Measurements from ENCODE around the gene PPP6R1. TPM values are rescaled to one million over a fixed set of nuclear protein-coding genes. Genes with fewer than 3 reads are reported as not detected.

PPP6R1 gene
- 10 to 100 TPM; 74.8 to 79.9 TPM for total RNA-seq
- 42.2 TPM for polyA plus RNA-seq (2013, experiment 1 of 2)
- polyA plus RNA-seq (2013, experiment 2 of 2), result 39.1 TPM
- long read RNA-seq, experiment 1, partial matches to known transcripts, result 26 of 35 reads
- long read RNA-seq, experiment 1, other reads (novel, unspliced or antisense), result 5 of 35 reads
- long read RNA-seq, experiment 2, transcript PPP6R1-201 (24 exons, 3,961 nt), result major isoform, 101 of 152 reads
- long read RNA-seq, experiment 2, partial matches to known transcripts, result 25 of 152 reads
- long read RNA-seq, experiment 2, other reads (novel, unspliced or antisense), result 24 of 152 reads
- long read RNA-seq, experiment 3, transcript PPP6R1-201 (24 exons, 3,961 nt), result major isoform, 5 of 32 reads
- long read RNA-seq, experiment 3, partial matches to known transcripts, result 22 of 32 reads
- long read RNA-seq, experiment 3, other reads (novel, unspliced or antisense), result 2 of 32 reads
- long read RNA-seq, experiment 4, partial matches to known transcripts, result 0 of 1 reads
- long read RNA-seq, experiment 4, other reads (novel, unspliced or antisense), result 0 of 1 reads

GRCh38 chr19:55258828-55259539 lies at the start of gene PPP6R1:
Gene PPP6R1, minus strand, starts transcription at chr19:55259017. Its CDS starts 11,914 bp downstream, at chr19:55247103.
- Histone ChIP-seq H3K9me3 (ENCODE audit: control insufficient read depth, low read length) (no peaks in the 10 kb centered on the region), H3K9ac (ENCODE audit: extremely low read depth, low read length, poor library complexity, severe bottlenecking) (peak within 1 kb of the TSS; percentile 84), H3K4me1 (ENCODE audit: control insufficient read depth, insufficient read depth, low read length) (peaks cover 11% of the 10 kb centered on the region), H3K36me3 (ENCODE audit: control insufficient read depth, insufficient read depth, low read length) (peaks cover 4% of the 10 kb centered on the region), H3K27ac (ENCODE audit: low read depth, low read length) (peak within 1 kb of the TSS; percentile 89), H3K27me3 (ENCODE audit: control insufficient read depth, insufficient read depth, low read length, poor library complexity, severe bottlenecking) (no peaks in the 10 kb centered on the region), H3K4me3 (ENCODE audit: low read length) (peak within 1 kb of the TSS; percentile 90)
- WGBS, 2 experiments (ENCODE audit: insufficient coverage in 1 of 2, insufficient read length in 1 of 2), result 0% methylated on average over 41 to 75 of the region's 76 CpGs
- peak within 1 kb of the TSS; percentile 97 for H3K27ac Mint-ChIP-seq
- no peaks in the 10 kb centered on the region for H3K27me3 Mint-ChIP-seq (ENCODE audit: insufficient read depth)
- H3K36me3 Mint-ChIP-seq (ENCODE audit: low read depth), result peaks cover 12% of the 10 kb centered on the region
- TF ChIP-seq CTCF (conservative IDR thresholded peaks at IDR 0.05), result no peak
- H3K9me3 Mint-ChIP-seq, result no peaks in the 10 kb centered on the region
- H3K4me1 Mint-ChIP-seq, result peaks cover 31% of the 10 kb centered on the region
- DNase-seq, result peak; percentile 99
- H3K4me3 Mint-ChIP-seq, result peak within 1 kb of the TSS; percentile 98

GRCh38 chr19:55308281-55308680 lies 49.5 kb upstream of the PPP6R1 start:
- Histone ChIP-seq H3K27me3 (ENCODE audit: control insufficient read depth, insufficient read depth, low read length, poor library complexity, severe bottlenecking) (no peaks in the 10 kb centered on the region), H3K4me1 (ENCODE audit: control insufficient read depth, insufficient read depth, low read length) (no peaks in the 10 kb centered on the region), H3K9ac (ENCODE audit: extremely low read depth, low read length, poor library complexity, severe bottlenecking) (no peak overlapping the region), H3K27ac (ENCODE audit: low read depth, low read length) (no peak overlapping the region), H3K36me3 (ENCODE audit: control insufficient read depth, insufficient read depth, low read length) (peaks cover 67% of the 10 kb centered on the region), H3K4me3 (ENCODE audit: low read length) (no peak overlapping the region), H3K9me3 (ENCODE audit: control insufficient read depth, low read length) (no peaks in the 10 kb centered on the region)
- no peak overlapping the region for H3K27ac Mint-ChIP-seq
- WGBS, 2 experiments (ENCODE audit: insufficient coverage in 1 of 2, insufficient read length in 1 of 2), result 98 to 100% methylated on average over 7 to 11 of the region's 11 CpGs
- no peak overlapping the region for H3K4me3 Mint-ChIP-seq
- H3K27me3 Mint-ChIP-seq (ENCODE audit: insufficient read depth), result no peaks in the 10 kb centered on the region
- H3K9me3 Mint-ChIP-seq, result no peaks in the 10 kb centered on the region
- DNase-seq, result no peak
- H3K4me1 Mint-ChIP-seq, result peaks cover 3% of the 10 kb centered on the region
- peaks cover 59% of the 10 kb centered on the region for H3K36me3 Mint-ChIP-seq (ENCODE audit: low read depth)
- no peak for TF ChIP-seq CTCF (conservative IDR thresholded peaks at IDR 0.05)

- Histone ChIP-seq H3K4me3 (ENCODE audit: low read length) (no peak overlapping the region), H3K27ac (ENCODE audit: low read depth, low read length) (no peak overlapping the region), H3K4me1 (ENCODE audit: control insufficient read depth, insufficient read depth, low read length) (no peaks in the 10 kb centered on the region), H3K27me3 (ENCODE audit: control insufficient read depth, insufficient read depth, low read length, poor library complexity, severe bottlenecking) (no peaks in the 10 kb centered on the region), H3K9ac (ENCODE audit: extremely low read depth, low read length, poor library complexity, severe bottlenecking) (no peak overlapping the region), H3K9me3 (ENCODE audit: control insufficient read depth, low read length) (no peaks in the 10 kb centered on the region), H3K36me3 (ENCODE audit: control insufficient read depth, insufficient read depth, low read length) (peaks cover 81% of the 10 kb centered on the region)
- no peak for DNase-seq
- WGBS, 2 experiments (ENCODE audit: insufficient coverage in 1 of 2, insufficient read length in 1 of 2), result 90 to 92% methylated on average over 3 of the region's 3 CpGs
- TF ChIP-seq CTCF (conservative IDR thresholded peaks at IDR 0.05), result no peak
- Mint-ChIP-seq H3K27ac (peak overlapping the region; percentile 48), H3K9me3 (no peaks in the 10 kb centered on the region), H3K4me3 (no peak overlapping the region), H3K4me1 (peaks cover 5% of the 10 kb centered on the region), H3K27me3 (ENCODE audit: insufficient read depth) (no peaks in the 10 kb centered on the region), H3K36me3 (ENCODE audit: low read depth) (peaks cover 67% of the 10 kb centered on the region)
Observed at GRCh38 chr19:55306712-55307111, 47.9 kb upstream of the PPP6R1 start.
